Activated T-helper 2 cell treated with anti-CD3 and anti-CD28 coated beads, Interferon-gamma antibody, Interleukin-2, Interleukin-4, amounts not matched to agents 10 μg/mL and 5 μg/mL and 100 μg/mL, durations not matched to agents 14 hours and 24 hours and 36 hours (primary cell): ENCODE results near the gene NAGPA. TPM values are rescaled to one million over a fixed set of nuclear protein-coding genes. Genes with fewer than 3 reads are reported as not detected.

Source experiments
- DNase-seq: peaks from one replicate; pipeline ENCODE4 v3.0.0; 2021; ENCODE audit warnings: low spot score
- H3K27ac Mint-ChIP-seq: one replicate; pipeline ENCODE4 v1.8.0; 2021; ENCODE audit warnings: mixed read lengths
- H3K27me3 Mint-ChIP-seq: one replicate; pipeline ENCODE4 v1.8.0; 2021; ENCODE audit warnings: low read depth, mixed read lengths
- H3K36me3 Mint-ChIP-seq: one replicate; pipeline ENCODE4 v1.8.0; 2021; ENCODE audit warnings: low read depth, mixed read lengths
- H3K4me1 Mint-ChIP-seq: one replicate; pipeline ENCODE4 v1.8.0; 2021; ENCODE audit warnings: low read depth, mixed read lengths
- H3K4me3 Mint-ChIP-seq: one replicate; pipeline ENCODE4 v1.8.0; 2021; ENCODE audit warnings: low read depth, mild to moderate bottlenecking, moderate library complexity, mixed read lengths
- H3K9me3 Mint-ChIP-seq: one replicate; pipeline ENCODE4 v1.8.0; 2021; ENCODE audit warnings: mixed read lengths
- intact Hi-C: fragments of 100-400 bp; cut with micrococcal nuclease; formaldehyde crosslinking; loops from one replicate; pipeline ENCODE4 v1.15.1; 2023
- total RNA-seq: library from RNA; stranded (reverse); gene quantifications from 2 replicates; pipeline ENCODE4 v1.2.3, GENCODE V29; 2022

Gene NAGPA
- total RNA-seq, 1 donor from 2014 or later: 9.8 TPM

- Mint-ChIP-seq H3K9me3 (no peaks in the 10 kb centered on the region), H3K27me3 (no peaks in the 10 kb centered on the region), H3K36me3 (no peaks in the 10 kb centered on the region), H3K4me1 (no peaks in the 10 kb centered on the region), H3K4me3 (no peak overlapping the region), H3K27ac (no peak overlapping the region)
- intact Hi-C loops: no loop called here
- DNase-seq: no peak
These were observed 30.5 kb downstream of the NAGPA start for GRCh38 chr16:5003211-5003610.

DNA sequence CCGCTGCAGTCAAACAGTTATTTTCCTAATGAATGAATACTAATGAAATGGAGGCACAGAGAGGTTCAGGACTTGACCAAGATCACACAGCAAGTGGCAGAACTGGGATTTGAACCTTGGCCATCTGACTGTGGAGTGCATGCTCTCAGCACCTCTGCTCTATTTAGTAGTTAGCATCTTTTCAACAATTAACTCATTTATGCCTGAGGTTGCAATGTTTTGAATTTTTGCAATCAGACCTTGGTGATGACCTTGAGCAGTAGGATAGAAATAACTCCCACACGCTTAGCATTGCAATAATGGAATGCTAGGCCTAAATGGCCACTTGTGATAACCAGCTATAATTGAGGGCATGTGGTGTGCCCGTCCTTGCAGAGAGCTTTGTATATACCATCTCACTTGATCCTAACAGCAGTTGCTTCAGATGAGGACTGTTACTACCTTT, 31.0 kb downstream of the NAGPA start:
- Mint-ChIP-seq H3K9me3 (no peaks in the 10 kb centered on the region), H3K27me3 (no peaks in the 10 kb centered on the region), H3K4me1 (no peaks in the 10 kb centered on the region), H3K27ac (no peak overlapping the region), H3K4me3 (no peak overlapping the region), H3K36me3 (no peaks in the 10 kb centered on the region)
- DNase-seq: no peak
- intact Hi-C loops: no loop called here

GRCh38 chr16:5001986-5002385, 31.7 kb downstream of the NAGPA start:
- intact Hi-C loops: no loop called here
- Mint-ChIP-seq H3K36me3 (no peaks in the 10 kb centered on the region), H3K9me3 (no peaks in the 10 kb centered on the region), H3K27me3 (no peaks in the 10 kb centered on the region), H3K4me3 (no peak overlapping the region), H3K27ac (no peak overlapping the region), H3K4me1 (no peaks in the 10 kb centered on the region)
- DNase-seq: no peak

GRCh38 chr16:5001571-5001970, 32.2 kb downstream of the NAGPA start:
- no peak overlapping the region for H3K27ac Mint-ChIP-seq
- no peaks in the 10 kb centered on the region for H3K27me3 Mint-ChIP-seq
- H3K4me3 Mint-ChIP-seq: no peak overlapping the region
- H3K9me3 Mint-ChIP-seq: no peaks in the 10 kb centered on the region
- DNase-seq: no peak
- H3K4me1 Mint-ChIP-seq: no peaks in the 10 kb centered on the region
- intact Hi-C loops: no loop called here
- no peaks in the 10 kb centered on the region for H3K36me3 Mint-ChIP-seq

DNA sequence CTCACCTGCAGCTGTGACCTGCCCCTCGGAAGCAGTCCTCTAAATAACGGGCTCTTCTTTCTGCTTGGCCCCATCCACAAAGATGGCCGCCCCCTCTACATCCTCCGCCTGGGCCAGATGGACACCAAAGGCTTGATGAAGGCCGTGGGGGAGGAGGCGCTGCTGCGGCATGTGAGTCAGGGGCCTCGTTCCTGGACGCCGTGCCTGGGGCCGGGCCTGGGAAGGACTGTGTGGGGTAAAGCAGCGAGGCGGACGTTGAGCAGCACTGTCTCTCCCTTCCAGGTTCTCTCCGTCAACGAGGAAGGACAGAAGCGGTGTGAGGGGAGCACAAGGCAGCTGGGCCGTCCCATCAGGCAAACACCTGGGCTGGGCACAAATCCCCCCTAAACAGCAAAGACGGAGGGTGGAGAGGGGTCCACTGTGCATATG, 33.1 kb downstream of the NAGPA start:
- DNase-seq: no peak
- no peak overlapping the region for H3K27ac Mint-ChIP-seq
- no peaks in the 10 kb centered on the region for H3K9me3 Mint-ChIP-seq
- intact Hi-C loops: no loop called here
- H3K4me3 Mint-ChIP-seq: no peak overlapping the region
- no peaks in the 10 kb centered on the region for H3K27me3 Mint-ChIP-seq
- H3K36me3 Mint-ChIP-seq: no peaks in the 10 kb centered on the region
- H3K4me1 Mint-ChIP-seq: no peaks in the 10 kb centered on the region

- H3K4me1 Mint-ChIP-seq: no peaks in the 10 kb centered on the region
- H3K36me3 Mint-ChIP-seq: no peaks in the 10 kb centered on the region
- intact Hi-C loops: no loop called here
- no peak overlapping the region for H3K4me3 Mint-ChIP-seq
- no peak for DNase-seq
- no peaks in the 10 kb centered on the region for H3K9me3 Mint-ChIP-seq
- no peak overlapping the region for H3K27ac Mint-ChIP-seq
- H3K27me3 Mint-ChIP-seq: no peaks in the 10 kb centered on the region
These were observed 38.9 kb downstream of the NAGPA start for GRCh38 chr16:4994719-4995434.

GRCh38 chr16:4991754-4992153, 42.0 kb downstream of the NAGPA start:
- H3K4me1 Mint-ChIP-seq: no peaks in the 10 kb centered on the region
- H3K27ac Mint-ChIP-seq: no peak overlapping the region
- peaks cover 14% of the 10 kb centered on the region for H3K27me3 Mint-ChIP-seq
- intact Hi-C loops: no loop called here
- no peak for DNase-seq
- H3K4me3 Mint-ChIP-seq: no peak overlapping the region
- no peaks in the 10 kb centered on the region for H3K9me3 Mint-ChIP-seq
- H3K36me3 Mint-ChIP-seq: no peaks in the 10 kb centered on the region

DNA sequence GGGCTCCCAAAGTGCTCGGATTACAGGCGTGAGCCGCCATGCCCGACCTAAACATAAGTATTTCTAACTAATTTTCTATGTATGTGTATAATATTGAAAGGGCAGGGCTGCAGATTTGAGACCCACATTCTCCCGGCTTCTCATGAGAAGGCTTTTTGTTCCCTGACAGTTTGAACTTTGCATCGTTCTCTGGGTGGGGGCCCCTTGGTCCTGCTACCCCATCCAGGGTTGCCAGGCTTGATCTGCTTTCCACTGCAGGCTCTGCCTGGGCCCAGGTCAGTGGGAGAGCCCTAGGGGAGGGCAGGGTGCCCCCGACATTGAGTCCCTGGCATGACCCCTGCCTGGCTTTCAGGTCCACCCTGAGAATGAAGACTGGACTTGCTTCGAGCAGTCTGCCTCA, 43.3 kb downstream of the NAGPA start:
- Mint-ChIP-seq H3K4me3 (no peak overlapping the region), H3K36me3 (no peaks in the 10 kb centered on the region), H3K27ac (no peak overlapping the region), H3K9me3 (no peaks in the 10 kb centered on the region), H3K27me3 (peaks cover 25% of the 10 kb centered on the region), H3K4me1 (no peaks in the 10 kb centered on the region)
- no peak for DNase-seq
- intact Hi-C loops: no loop called here

- H3K4me1 Mint-ChIP-seq: no peaks in the 10 kb centered on the region
- H3K36me3 Mint-ChIP-seq: no peaks in the 10 kb centered on the region
- H3K27me3 Mint-ChIP-seq: peaks cover 26% of the 10 kb centered on the region
- no peaks in the 10 kb centered on the region for H3K9me3 Mint-ChIP-seq
- H3K27ac Mint-ChIP-seq: no peak overlapping the region
- intact Hi-C loops: no loop called here
- no peak overlapping the region for H3K4me3 Mint-ChIP-seq
- no peak for DNase-seq
These were observed 44.2 kb downstream of the NAGPA start for GRCh38 chr16:4989391-4990006.

GRCh38 chr16:4988647-4989046, 45.1 kb downstream of the NAGPA start:
- no peaks in the 10 kb centered on the region for H3K4me1 Mint-ChIP-seq
- no peak for DNase-seq
- H3K36me3 Mint-ChIP-seq: no peaks in the 10 kb centered on the region
- H3K27ac Mint-ChIP-seq: no peak overlapping the region
- no peak overlapping the region for H3K4me3 Mint-ChIP-seq
- peaks cover 26% of the 10 kb centered on the region for H3K27me3 Mint-ChIP-seq
- no peaks in the 10 kb centered on the region for H3K9me3 Mint-ChIP-seq
- intact Hi-C loops: no loop called here

DNA sequence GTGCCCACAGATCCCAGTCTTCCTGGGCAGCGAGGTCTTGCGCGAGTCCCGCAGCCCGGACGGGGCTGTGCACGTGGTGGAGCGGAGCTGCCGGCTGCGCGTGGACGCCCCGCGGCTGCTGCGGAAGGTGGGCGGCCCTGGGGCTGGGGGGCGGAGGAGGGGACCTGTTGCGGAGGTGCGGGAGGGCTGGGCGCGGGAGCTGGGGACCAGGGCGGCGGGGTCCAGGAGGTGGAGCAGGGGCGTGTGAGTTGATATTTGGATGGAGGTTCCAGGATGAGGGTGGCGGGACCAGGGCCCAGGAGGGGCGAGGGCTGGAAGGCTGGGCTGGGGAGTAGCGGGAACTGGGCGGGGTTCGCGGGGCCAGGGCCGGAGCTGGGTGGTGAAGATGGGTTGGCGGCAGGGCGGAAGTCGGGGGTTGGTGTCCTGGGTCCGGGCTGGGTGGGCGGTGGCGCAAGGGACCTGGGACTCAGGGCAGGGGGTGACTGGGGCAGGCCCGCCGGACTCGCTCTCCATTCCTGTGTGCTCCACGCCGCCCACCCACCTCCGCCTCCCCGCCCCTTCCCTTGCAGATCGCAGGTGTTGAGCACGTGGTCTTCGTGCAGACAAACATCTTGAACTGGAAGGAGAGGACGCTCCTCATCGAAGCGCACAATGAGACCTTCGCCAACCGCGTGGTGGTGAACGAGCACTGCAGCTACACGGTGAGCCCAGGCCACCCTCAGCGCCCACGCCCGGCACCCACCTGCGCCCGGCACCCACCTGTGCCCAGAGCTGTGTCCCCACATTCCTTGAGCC, 46.0 kb downstream of the NAGPA start:
- no peaks in the 10 kb centered on the region for H3K36me3 Mint-ChIP-seq
- H3K27ac Mint-ChIP-seq: no peak overlapping the region
- no peak for DNase-seq
- no peaks in the 10 kb centered on the region for H3K9me3 Mint-ChIP-seq
- no peaks in the 10 kb centered on the region for H3K4me1 Mint-ChIP-seq
- H3K27me3 Mint-ChIP-seq: peaks cover 26% of the 10 kb centered on the region
- no peak overlapping the region for H3K4me3 Mint-ChIP-seq
- intact Hi-C loops: no loop called here

- no peak overlapping the region for H3K4me3 Mint-ChIP-seq
- no peaks in the 10 kb centered on the region for H3K9me3 Mint-ChIP-seq
- H3K27me3 Mint-ChIP-seq: peaks cover 26% of the 10 kb centered on the region
- no peaks in the 10 kb centered on the region for H3K4me1 Mint-ChIP-seq
- no peak for DNase-seq
- no peak overlapping the region for H3K27ac Mint-ChIP-seq
- intact Hi-C loops: no loop called here
- no peaks in the 10 kb centered on the region for H3K36me3 Mint-ChIP-seq
These were observed 46.5 kb downstream of the NAGPA start for GRCh38 chr16:4987250-4987579.
